Stimulated activated CD4-positive, alpha-beta T cell treated with anti-CD3 and anti-CD28 coated beads, Interleukin-12 subunit alpha, Interleukin-12 subunit beta, amount 100 ng/mL, for 48 hours (primary cell): ENCODE measurements around the gene LRAT.
"Not testable (repeated sequence)": the region's sequence is repeated elsewhere in the genome, so short reads cannot be mapped to it uniquely, and the experiment has no call there.

Source experiments
- DNase-seq, 3 donors: peaks; one replicate each; pipeline ENCODE4 v3.0.0-alpha.2; 2020; ENCODE audit warnings: low read depth in 2 of 3, low spot score in 1 of 3

Gene LRAT

GRCh38 chr4:154743683-154744340 lies at the start of gene LRAT:
Gene LRAT (plus strand): TSS chr4:154744000. CDS start chr4:154744327, 327 bp downstream.
- peak in 2 of 3 donors; percentile 10 to 24 for DNase-seq

GRCh38 chr4:154707877-154708276 lies 35.9 kb upstream of the LRAT start:
- no peak for DNase-seq

- DNase-seq = no peak
Observed at GRCh38 chr4:154709550-154709949, 34.2 kb upstream of the LRAT start.

GRCh38 chr4:154711522-154711921 lies 32.3 kb upstream of the LRAT start:
- DNase-seq = no peak

GRCh38 chr4:154714339-154715040 lies 29.3 kb upstream of the LRAT start:
- no peak for DNase-seq

- DNase-seq = no peak
Observed at GRCh38 chr4:154719087-154719486, 24.7 kb upstream of the LRAT start.

GRCh38 chr4:154720123-154720522 lies 23.7 kb upstream of the LRAT start:
- DNase-seq = no peak

- no peak for DNase-seq
Observed at GRCh38 chr4:154720618-154721267, 23.1 kb upstream of the LRAT start.

- no peak for DNase-seq
Observed at GRCh38 chr4:154722262-154722661, 21.5 kb upstream of the LRAT start.

GRCh38 chr4:154723601-154724000 lies 20.2 kb upstream of the LRAT start:
- DNase-seq = not testable (repeated sequence)

GRCh38 chr4:154727540-154727939 lies 16.3 kb upstream of the LRAT start:
- DNase-seq = no peak

- DNase-seq = no peak
Observed at GRCh38 chr4:154731756-154732155, 12.0 kb upstream of the LRAT start.

- no peak for DNase-seq
Observed at GRCh38 chr4:154732669-154733068, 11.1 kb upstream of the LRAT start.

GRCh38 chr4:154736770-154737169 lies 7.0 kb upstream of the LRAT start:
- DNase-seq = no peak

GRCh38 chr4:154738426-154738825 lies 5.4 kb upstream of the LRAT start:
- no peak for DNase-seq

GRCh38 chr4:154739111-154739510 lies 4.7 kb upstream of the LRAT start:
- DNase-seq = no peak

- no peak for DNase-seq
Observed at GRCh38 chr4:154740462-154740861, 3.3 kb upstream of the LRAT start.

- DNase-seq = no peak
Observed at GRCh38 chr4:154741131-154741665, 2.6 kb upstream of the LRAT start.

GRCh38 chr4:154741922-154742850 lies 1.6 kb upstream of the LRAT start:
- no peak for DNase-seq

GRCh38 chr4:154744341-154744926 lies 634 bp downstream of the LRAT start:
- DNase-seq = no peak

GRCh38 chr4:154757713-154758112 lies 13.9 kb downstream of the LRAT start:
- no peak for DNase-seq
